Stimulated activated CD4-positive, alpha-beta T cell treated with anti-CD3 and anti-CD28 coated beads, Interleukin-15, amount 100 ng/mL, for 1 hour (primary cell): ENCODE results near the gene LPGAT1.
"Not testable (repeated sequence)": the region's sequence is repeated elsewhere in the genome, so short reads cannot be mapped to it uniquely, and the experiment has no call there.

Source experiments
- DNase-seq, 2 donors: peaks; one replicate each; pipeline ENCODE4 v3.0.0-alpha.2; 2020; ENCODE audit warnings: low read depth in 1 of 2, low spot score in 1 of 2

The LPGAT1 gene

DNA sequence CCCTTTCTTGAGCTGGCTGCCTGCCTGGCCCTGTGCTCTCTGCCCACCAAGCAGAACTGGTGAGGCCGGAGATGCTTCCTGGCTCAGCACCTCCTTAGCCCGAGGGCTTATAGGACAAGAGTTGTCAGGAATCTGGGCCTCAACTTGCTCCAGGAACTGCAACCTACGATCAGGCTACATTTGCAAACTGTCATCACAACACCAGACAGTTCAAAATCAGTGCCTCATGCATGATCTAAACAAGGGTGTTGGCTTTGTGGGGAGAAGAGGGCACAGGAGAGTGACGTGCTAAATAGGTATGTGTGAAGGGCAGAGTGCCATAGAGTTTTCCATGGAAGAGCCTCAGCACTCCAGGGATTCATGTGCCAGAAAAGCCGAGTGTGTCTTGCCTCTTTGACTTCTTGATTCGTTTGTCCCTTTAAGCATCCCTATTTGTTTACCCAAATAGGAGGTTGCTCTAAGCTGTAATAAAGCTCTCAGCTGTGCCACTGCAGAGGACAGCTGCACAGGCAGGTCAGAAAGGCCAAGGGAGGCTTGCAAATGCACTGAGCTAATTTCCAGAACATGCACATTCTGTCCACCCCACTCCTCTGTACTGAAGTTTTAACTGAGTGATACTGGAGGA is 125.0 kb downstream of the LPGAT1 start:
- DNase-seq: no peak

DNA sequence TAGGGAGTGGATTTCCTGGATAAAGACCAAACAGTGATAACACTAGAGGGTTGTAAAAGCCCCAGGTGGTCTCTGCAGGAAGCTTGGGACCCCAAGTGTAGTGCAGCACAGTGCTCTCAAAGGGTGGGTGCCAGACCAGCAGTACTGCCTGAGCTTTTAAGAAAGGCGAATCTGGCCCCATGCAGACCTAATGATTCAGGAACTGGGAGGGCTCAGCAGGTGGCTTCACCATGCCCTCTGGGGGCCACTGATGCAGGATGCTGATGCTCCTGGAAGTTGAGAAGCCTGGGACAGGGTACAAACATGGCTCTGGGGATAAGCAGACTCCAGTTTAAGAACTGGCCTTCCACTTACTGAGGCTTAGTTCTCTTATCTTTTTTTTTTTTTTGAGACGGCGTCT is 126.0 kb downstream of the LPGAT1 start:
- no peak for DNase-seq

DNA sequence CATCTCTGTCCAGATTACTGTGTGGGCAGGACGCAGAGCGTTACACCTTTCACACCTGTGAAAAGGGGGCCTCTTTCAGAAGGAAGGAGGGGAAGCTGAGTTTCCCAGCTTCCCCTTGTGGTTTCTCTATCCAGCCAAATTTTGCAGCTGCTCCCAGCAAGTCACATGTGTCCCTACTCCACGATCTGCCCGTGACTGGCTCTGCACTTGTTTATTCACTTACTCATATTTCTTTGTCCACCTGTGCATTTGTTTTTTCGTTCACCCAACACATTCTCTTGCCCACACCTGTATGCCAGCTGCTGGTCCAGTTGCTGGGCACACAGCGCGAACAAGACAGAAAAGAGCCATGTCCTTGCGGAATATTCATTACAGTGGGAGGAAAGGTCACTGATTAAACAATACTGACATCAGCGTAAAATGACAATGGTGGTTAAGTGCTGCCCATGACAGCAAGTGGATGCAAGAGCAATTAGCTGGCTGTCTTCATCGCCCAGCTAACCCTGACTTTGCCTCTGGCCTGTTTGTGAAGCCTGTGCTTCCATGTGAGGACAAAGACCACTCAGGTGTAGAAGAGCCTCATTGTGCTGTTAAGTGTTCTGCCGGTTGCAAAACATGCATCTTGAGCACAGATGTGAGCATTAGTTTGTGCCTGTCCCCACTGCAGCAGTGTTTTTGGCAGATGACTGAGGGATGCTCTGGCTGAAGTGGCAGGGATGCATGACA is 126.6 kb downstream of the LPGAT1 start:
- DNase-seq: no peak

DNA sequence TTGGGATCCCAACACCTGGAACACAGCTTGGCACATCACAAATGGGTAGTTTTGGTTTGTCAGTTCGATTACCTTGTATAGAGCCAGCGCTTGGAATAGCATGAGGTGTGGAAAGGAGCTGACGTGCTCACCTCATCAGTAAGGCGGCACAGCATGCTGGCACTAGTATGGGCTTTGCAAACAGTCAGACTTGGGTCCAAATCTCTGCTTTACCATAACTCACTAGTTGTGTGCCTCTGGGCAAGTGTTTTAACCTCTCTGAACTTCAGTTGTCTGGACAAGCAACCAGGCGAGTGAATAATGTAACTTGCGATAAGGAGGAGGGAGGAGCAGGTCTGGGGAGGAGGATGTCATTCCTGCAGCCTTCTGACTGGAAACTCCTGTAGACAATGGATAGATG is 128.8 kb downstream of the LPGAT1 start:
- no peak for DNase-seq

DNA sequence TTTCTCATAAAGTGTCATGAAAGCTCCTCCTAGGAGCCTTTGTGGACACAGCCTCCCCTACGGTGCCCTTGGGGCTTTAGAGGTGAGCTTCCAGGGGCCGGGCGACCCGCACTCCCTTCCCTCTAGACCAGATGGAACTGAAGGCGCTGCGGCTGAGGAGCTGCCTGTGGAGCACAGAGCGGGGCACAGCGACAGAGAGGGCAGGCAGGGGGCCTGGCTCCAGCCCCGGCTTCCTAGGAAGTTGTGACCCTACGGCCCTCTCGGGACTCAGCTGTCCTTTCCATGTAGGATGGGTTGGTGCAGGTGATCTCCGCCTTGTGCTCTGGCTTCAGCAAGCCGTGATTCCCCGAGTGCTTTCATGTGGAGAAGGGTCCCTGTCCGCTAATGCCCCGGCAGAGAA is 131.5 kb downstream of the LPGAT1 start:
- DNase-seq: no peak

DNA sequence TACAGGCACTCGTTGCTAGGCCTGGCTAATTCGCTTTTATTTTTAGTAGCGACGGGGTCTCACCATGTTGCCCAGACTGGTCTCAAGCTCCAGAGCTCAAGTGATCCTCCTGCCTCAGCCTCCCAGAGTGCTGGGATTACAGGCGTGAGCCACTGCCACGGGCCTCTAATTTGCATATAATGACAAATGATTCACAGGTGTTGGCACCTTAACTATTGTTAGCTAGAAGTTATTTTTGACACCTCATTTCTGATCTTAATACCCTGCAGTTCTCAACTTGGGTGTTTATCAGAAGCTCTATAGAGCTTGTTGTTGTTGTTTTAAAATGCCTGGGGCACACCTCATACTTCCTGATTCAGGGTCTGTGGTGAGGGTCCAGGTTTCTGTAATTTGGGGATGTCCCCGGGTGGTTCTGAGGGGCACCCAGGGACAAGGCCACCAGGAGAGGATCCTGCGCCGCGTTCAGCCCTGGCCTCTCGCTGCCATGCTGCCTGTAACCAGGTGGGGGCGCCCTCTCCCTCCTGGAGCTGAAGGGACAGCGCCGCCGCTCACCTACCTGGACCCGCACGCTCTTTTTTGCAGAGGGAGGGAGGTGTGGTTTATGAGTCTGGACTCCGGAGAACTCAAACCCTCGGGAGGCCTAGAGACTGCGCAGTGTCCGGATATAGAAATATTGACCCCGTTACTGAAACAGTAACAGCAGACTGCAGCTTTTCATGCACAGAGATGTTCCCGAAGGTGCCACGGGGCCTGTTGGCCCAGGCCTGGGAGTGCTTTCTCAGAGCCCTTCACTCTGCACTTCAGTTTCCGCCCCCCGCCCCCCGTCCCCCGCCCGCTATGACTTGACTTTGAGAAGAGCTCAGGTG is 132.2 kb downstream of the LPGAT1 start:
- DNase-seq: peak; percentile 67 to 70

DNA sequence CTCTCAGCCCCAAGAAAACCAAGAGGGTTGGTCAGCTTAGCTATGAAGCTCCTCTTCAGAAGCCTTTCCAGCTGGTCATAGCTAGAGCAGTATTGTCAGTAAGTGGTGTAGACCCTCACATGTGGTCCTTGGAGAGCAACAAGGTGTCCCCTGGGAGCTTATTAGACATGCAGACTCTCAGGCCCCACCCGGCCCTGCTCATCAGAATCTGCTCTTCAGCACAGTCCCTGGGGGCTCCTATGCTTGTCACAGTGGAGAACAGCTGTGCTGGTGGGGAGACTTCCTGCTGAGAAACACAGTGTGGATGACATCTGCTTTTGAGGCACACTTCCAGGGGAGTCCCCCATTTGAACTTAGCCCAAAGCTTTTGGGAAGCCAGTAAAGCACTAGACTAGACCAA is 133.2 kb downstream of the LPGAT1 start:
- DNase-seq: no peak

DNA sequence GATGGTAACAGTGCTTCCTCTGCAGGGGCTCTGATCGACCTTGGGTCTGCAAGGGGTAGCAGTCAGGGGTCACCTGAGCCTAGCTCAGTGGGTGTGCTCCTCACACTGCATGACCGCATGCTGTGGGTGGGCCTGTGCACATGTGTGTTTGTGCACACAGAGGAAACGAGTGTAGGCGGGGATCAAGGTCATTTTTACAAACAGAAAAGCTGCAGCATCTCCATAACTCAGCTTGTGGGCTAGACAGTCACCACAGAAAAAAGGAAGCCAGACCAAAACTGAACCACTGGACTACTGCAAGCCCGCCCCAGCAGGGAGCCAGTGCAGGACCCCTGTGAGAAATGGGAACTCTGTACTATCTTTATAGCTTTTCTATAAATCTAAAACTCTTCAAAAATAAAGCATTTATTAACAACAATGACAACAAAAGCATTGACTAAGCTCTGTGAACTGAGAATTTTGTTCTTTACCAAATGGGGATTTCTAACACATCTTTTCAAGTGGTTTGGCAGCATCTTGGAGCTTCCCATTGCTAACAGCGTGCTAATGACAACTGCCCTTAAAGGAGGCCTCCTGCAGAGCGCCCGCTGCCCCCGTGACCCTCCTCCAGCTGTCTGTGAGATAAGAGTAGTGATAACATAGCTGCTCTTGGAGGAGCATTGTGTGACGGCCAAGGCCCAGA is 135.3 kb downstream of the LPGAT1 start:
- DNase-seq: no peak

DNA sequence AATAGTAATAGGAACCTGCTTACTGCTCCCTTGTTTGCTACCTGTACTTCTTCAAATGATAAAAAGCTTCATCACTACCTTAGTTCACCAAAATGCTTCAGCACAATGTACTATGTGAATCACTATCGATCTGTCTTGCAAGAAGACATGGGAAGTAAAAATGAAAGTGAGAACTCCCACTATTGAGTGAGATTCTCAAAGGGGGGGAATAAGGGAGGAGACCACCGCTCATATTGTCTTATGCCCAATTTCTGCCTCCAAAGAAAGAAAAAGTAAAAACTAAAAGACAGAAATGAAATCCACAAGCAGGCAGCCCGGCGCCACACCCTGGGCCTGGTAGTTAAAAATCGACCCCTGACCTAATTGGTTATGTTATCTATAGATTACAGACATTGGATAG is 136.7 kb downstream of the LPGAT1 start:
- DNase-seq: not testable (repeated sequence)
